HCT116 (cell line): Measurements from ENCODE around the gene F10. TPM values are rescaled to one million over a fixed set of nuclear protein-coding genes. Genes with fewer than 3 reads are reported as not detected.

Source experiments
- ATAC-seq: fragments of 200-7000 bp; cut with Tn5 transposase; 2 replicates; pipeline ENCODE4 v1.9.1; 2020; ENCODE audit warnings: mild to moderate bottlenecking, moderate library complexity
- BruUV-seq: library from RNA; stranded (reverse); fragments of 400-500 nt; replicated peaks from 2 replicates; lab custom pipeline; 2021; lab: Mats Ljungman, UMichigan
- CTCF ChIA-PET: fragments of 300-600 bp; sonication (Branson Sonifier 250); formaldehyde crosslinking; loops from one replicate; lab custom pipeline; 2021; ENCODE audit warnings: antibody characterized with exemption; lab: Charles Lee
- POLR2A ChIA-PET: fragments of 300-600, 350-600 bp; sonication (Branson Sonifier 250); formaldehyde crosslinking; loops from one replicate; lab custom pipeline; 2021; ENCODE audit warnings: antibody characterized with exemption; lab: Charles Lee
- RAD21 ChIA-PET, 2 experiments: fragments of 300-600 bp; sonication (Branson Sonifier 250); formaldehyde crosslinking; loops; one replicate each; lab custom pipeline; 2023; ENCODE audit warnings: low total read pairs in 2 of 2; ENCODE audit not compliant: uncharacterized antibody in 2 of 2, unreplicated experiment in 2 of 2, low non-redundant PET in 1 of 2; lab: Charles Lee
- DNase-seq: peaks from one replicate; pipeline ENCODE4 v3.0.0-alpha.2; 2010; ENCODE audit warnings: low read depth, low spot score
- H2AFZ ChIP-seq: fragments of 200-600 bp; shearing (Covaris generic), sonication (generic); 2 replicates; pipeline ENCODE4 v1.6.1; 2017; ENCODE audit warnings: low read depth, mixed run types, mixed read lengths, antibody characterized with exemption, low read length; ENCODE audit not compliant: poor library complexity, severe bottlenecking
- H3K27ac ChIP-seq: 2 replicates; pipeline ENCODE4 v1.5.1; 2012; ENCODE audit warnings: low read depth, low read length
- H3K27me3 ChIP-seq: fragments of 200-600 bp; sonication (generic); 2 replicates; pipeline ENCODE4 v1.6.1; 2016; ENCODE audit warnings: mixed run types, low read length, mixed read lengths; ENCODE audit not compliant: insufficient read depth
- H3K36me3 ChIP-seq, 2 experiments: fragments of 200-500 bp in 1 of 2; fragments of 200-600 bp in 1 of 2; sonication (Bioruptor generic) in 1 of 2; sonication (generic) in 1 of 2; 2 replicates each; pipeline versions ENCODE4 v1.5.1 to v1.6.1; 2014 to 2016; ENCODE audit warnings: low read length in 2 of 2, inconsistent platforms in 1 of 2, mixed read lengths in 1 of 2, mixed run types in 1 of 2; ENCODE audit not compliant: insufficient read depth in 2 of 2, control insufficient read depth in 1 of 2
- H3K4me1 ChIP-seq, 2 experiments: fragments of 200-600 bp in 1 of 2; sonication (generic) in 1 of 2; 2 replicates each; pipeline versions ENCODE4 v1.5.1 to v1.6.1; 2012 to 2017; ENCODE audit warnings: low read length in 2 of 2, inconsistent platforms in 1 of 2, mild to moderate bottlenecking in 1 of 2, mixed read lengths in 1 of 2, mixed run types in 1 of 2, moderate library complexity in 1 of 2; ENCODE audit not compliant: insufficient read depth in 2 of 2, control insufficient read depth in 1 of 2
- H3K4me2 ChIP-seq: fragments of 200-600 bp; sonication (generic); 2 replicates; pipeline ENCODE4 v1.6.1; 2017; ENCODE audit warnings: mixed run types, low read length, mixed read lengths
- H3K4me3 ChIP-seq, 2 experiments: fragments of 200-600 bp in 1 of 2; sonication (generic) in 1 of 2; replicated peaks in 1 of 2; 2 replicates each; pipeline ENCODE4 v1.5.1; 2011 to 2016; ENCODE audit warnings: low read length in 2 of 2, control low read depth in 1 of 2, low read depth in 1 of 2, mild to moderate bottlenecking in 1 of 2, mixed read lengths in 1 of 2, mixed run types in 1 of 2
- H3K79me2 ChIP-seq: fragments of 200-600 bp; sonication (generic); 2 replicates; pipeline ENCODE4 v1.6.1; 2017; ENCODE audit warnings: mild to moderate bottlenecking, mixed run types, low read length, moderate library complexity, mixed read lengths; ENCODE audit not compliant: insufficient read depth
- H3K9ac ChIP-seq: fragments of 200-600 bp; sonication (generic); 2 replicates; pipeline ENCODE4 v1.6.1; 2016; ENCODE audit warnings: low read length, mixed read lengths
- H3K9me2 ChIP-seq: fragments of 200-600 bp; sonication (generic), shearing (Covaris generic); 2 replicates; pipeline ENCODE4 v1.6.1; 2017; ENCODE audit warnings: mixed run types, mild to moderate bottlenecking, moderate library complexity; ENCODE audit not compliant: insufficient read depth
- H3K9me3 ChIP-seq, 2 experiments: fragments of 200-500 bp in 1 of 2; fragments of 200-600 bp in 1 of 2; sonication (Bioruptor generic) in 1 of 2; sonication (generic) in 1 of 2; 2 replicates each; pipeline ENCODE4 v1.6.1; 2014 to 2017; ENCODE audit warnings: low read length in 2 of 2, mixed read lengths in 2 of 2, inconsistent platforms in 1 of 2, low read depth in 1 of 2, mild to moderate bottlenecking in 1 of 2, mixed run types in 1 of 2, moderate library complexity in 1 of 2; ENCODE audit not compliant: control insufficient read depth in 1 of 2, insufficient read depth in 1 of 2
- H4K20me1 ChIP-seq: fragments of 200-600 bp; sonication (generic), shearing (Covaris generic); 2 replicates; pipeline ENCODE4 v1.6.1; 2017; ENCODE audit warnings: mixed run types, mild to moderate bottlenecking, moderate library complexity; ENCODE audit not compliant: insufficient read depth
- CEBPB ChIP-seq: IDR thresholded peaks from 2 replicates; pipeline ENCODE4 v1.6.1; 2012; ENCODE audit warnings: low read depth
- CTCF ChIP-seq, 3 experiments: fragments of 200-600 bp in 1 of 3; sonication (generic) in 1 of 3; IDR thresholded peaks in 2 of 3; conservative IDR thresholded peaks in 1 of 3; 2 replicates each; pipeline ENCODE4 v1.5.1; 2012 to 2017; ENCODE audit warnings: low read depth in 2 of 3, low read length in 2 of 3, antibody characterized with exemption in 1 of 3, borderline replicate concordance in 1 of 3, control low read depth in 1 of 3, mild to moderate bottlenecking in 1 of 3, mixed read lengths in 1 of 3, mixed run types in 1 of 3, moderate library complexity in 1 of 3; ENCODE audit not compliant: insufficient read depth in 1 of 3
- EGR1 ChIP-seq: IDR thresholded peaks from 2 replicates; pipeline ENCODE4 v1.6.1; 2012; ENCODE audit warnings: low read depth
- EZH2 ChIP-seq: fragments of 200-600 bp; sonication (generic); IDR thresholded peaks from 2 replicates; pipeline ENCODE4 v1.6.1; 2017; ENCODE audit warnings: antibody characterized with exemption, mixed run types
- EZH2phosphoT487 ChIP-seq: fragments of 200-600 bp; IDR thresholded peaks from 2 replicates; pipeline ENCODE4 v1.6.1; 2018; ENCODE audit warnings: antibody characterized with exemption, borderline replicate concordance
- FOSL1 ChIP-seq: IDR thresholded peaks from 2 replicates; pipeline ENCODE4 v1.6.1; 2012; ENCODE audit warnings: low read depth
- JUND ChIP-seq: IDR thresholded peaks from 2 replicates; pipeline ENCODE4 v1.6.1; 2012
- MAX ChIP-seq: IDR thresholded peaks from 2 replicates; pipeline ENCODE4 v1.6.1; 2012
- POLR2AphosphoS5 ChIP-seq: IDR thresholded peaks from 2 replicates; pipeline ENCODE4 v1.6.1; 2011; ENCODE audit warnings: mild to moderate bottlenecking, low read depth, low read length, moderate library complexity
- SP1 ChIP-seq: IDR thresholded peaks from 2 replicates; pipeline ENCODE4 v1.6.1; 2012; ENCODE audit warnings: low read depth
- SRF ChIP-seq: IDR thresholded peaks from 2 replicates; pipeline ENCODE4 v1.6.1; 2012; ENCODE audit warnings: low read depth
- TCF7L2 ChIP-seq: IDR thresholded peaks from 2 replicates; pipeline ENCODE4 v1.7.0; 2011; ENCODE audit warnings: borderline replicate concordance, inconsistent platforms; ENCODE audit not compliant: insufficient read depth, insufficient read length; ENCODE audit errors: extremely low read depth
- YY1 ChIP-seq: IDR thresholded peaks from 2 replicates; pipeline ENCODE4 v1.6.1; 2011; ENCODE audit warnings: low read length, low read depth, moderate library complexity, mild to moderate bottlenecking; ENCODE audit not compliant: insufficient replicate concordance; ENCODE audit errors: extremely low read depth
- ZFX ChIP-seq: fragments of 450-650 bp; IDR thresholded peaks from 2 replicates; pipeline ENCODE4 v1.6.1; 2017
- ZNF274 ChIP-seq: fragments of 200-500 bp; sonication (Bioruptor generic); IDR thresholded peaks from 2 replicates; pipeline ENCODE4 v1.6.1; 2014; ENCODE audit warnings: mild to moderate bottlenecking, low read depth, low read length, inconsistent platforms
- intact Hi-C: fragments of 100-400 bp; cut with micrococcal nuclease; formaldehyde crosslinking; loops from 2 replicates; pipeline ENCODE4 v1.10.0; 2022
- total RNA-seq: library from RNA; stranded (reverse); gene quantifications from one replicate; pipeline ENCODE4 v1.2.1, GENCODE V29; 2021; ENCODE audit not compliant: unreplicated experiment

The F10 gene
- total RNA-seq, 1 experiment from 2014 or later = 4.0 TPM

GRCh38 chr13:113152984-113153809 is 30.6 kb downstream of the F10 start:
- H3K9ac ChIP-seq = peak overlapping the region; percentile 53
- POLR2A ChIA-PET = no interaction called here
- CTCF ChIA-PET = no interaction called here
- intact Hi-C loops = loop anchor here (10.0 kb wide), 1 partner anchor 68 kb away; no protein-coding TSS in a partner anchor
- RAD21 ChIA-PET = no interaction called here
- H3K36me3 ChIP-seq = no peaks in the 10 kb centered on the region
- TF ChIP-seq MAX (no peak), EZH2 (no peak), EGR1 (no peak), JUND (no peak), ZFX (no peak; the same call in 1 of the 2 replicates)
- no peaks in the 10 kb centered on the region for H4K20me1 ChIP-seq
- H3K27me3 ChIP-seq = no peaks in the 10 kb centered on the region
- H3K27ac ChIP-seq = peak overlapping the region; percentile 68
- peaks cover 9 to 16% of the 10 kb centered on the region in 2 experiments for H3K4me1 ChIP-seq
- BruUV-seq = TSS peak; percentile 96
- H3K4me3 ChIP-seq = peak overlapping the region; percentile 26 to 45
- ATAC-seq = peak; percentile 56
- H2AFZ ChIP-seq = no peak overlapping the region
- no peak for DNase-seq
- H3K79me2 ChIP-seq = no peaks in the 10 kb centered on the region
- H3K9me3 ChIP-seq = peaks cover 0 to 5% of the 10 kb centered on the region in 2 experiments; a peak in 1 of 4 replicates
- no peaks in the 10 kb centered on the region for H3K9me2 ChIP-seq
- H3K4me2 ChIP-seq = peak overlapping the region; percentile 73

GRCh38 chr13:113153810-113154748 is 31.5 kb downstream of the F10 start:
- no peaks in the 10 kb centered on the region for H3K36me3 ChIP-seq
- peak overlapping the region; percentile 53 for H3K9ac ChIP-seq
- no peaks in the 10 kb centered on the region for H3K27me3 ChIP-seq
- H3K4me3 ChIP-seq = peak overlapping the region; percentile 26 to 45
- intact Hi-C loops = loop anchor here (10.0 kb wide), 1 partner anchor 69 kb away; no protein-coding TSS in a partner anchor
- ATAC-seq (peak; percentile 77), DNase-seq (peak; percentile 18)
- no peaks in the 10 kb centered on the region for H3K79me2 ChIP-seq
- BruUV-seq = TSS peak; percentile 94
- ChIA-PET POLR2A (no interaction called here), CTCF (no interaction called here), RAD21 (no interaction called here)
- H3K4me2 ChIP-seq = peak overlapping the region; percentile 73
- peaks cover 9 to 16% of the 10 kb centered on the region in 2 experiments for H3K4me1 ChIP-seq
- no peaks in the 10 kb centered on the region for H4K20me1 ChIP-seq
- H3K9me3 ChIP-seq = peaks cover 0 to 5% of the 10 kb centered on the region in 2 experiments; a peak in 1 of 4 replicates
- H2AFZ ChIP-seq = peak overlapping the region; percentile 8
- H3K9me2 ChIP-seq = no peaks in the 10 kb centered on the region
- H3K27ac ChIP-seq = peak overlapping the region; percentile 68
- TF ChIP-seq YY1 (no peak), EZH2phosphoT487 (no peak), SRF (no peak), CEBPB (no peak), EGR1 (no peak; the same call in 1 of the 2 replicates), ZNF274 (no peak), TCF7L2 (no peak), EZH2 (no peak), CTCF (IDR thresholded peaks at IDR 0.05 in 2 of 3, conservative IDR thresholded peaks at IDR 0.05 in 1 of 3; ENCODE audit: borderline replicate concordance in 1 of 3, insufficient read depth in 1 of 3, low read depth in 2 of 3, low read length in 2 of 3) (no peak), SP1 (peak; percentile 55), FOSL1 (no peak), POLR2AphosphoS5 (peak; percentile 80), MAX (peak; percentile 74)
